Activated T-cell treated with anti-CD3 and anti-CD28 coated beads, Interleukin-2, amount 50 U/mL, for 72 hours (primary cell): ENCODE data around the gene TRMT1L. TPM values are rescaled to one million over a fixed set of nuclear protein-coding genes. Genes with fewer than 3 reads are reported as not detected.

Source experiments
- ATAC-seq, 2 donors: fragments of 150-1000 bp; cut with Tn5 transposase; replicated peaks in 1 of 2; 2 replicates each; pipeline ENCODE4 v1.10.0; 2021; ENCODE audit warnings: moderate library complexity in 2 of 2, mild to moderate bottlenecking in 1 of 2
- DNase-seq, 2 donors: peaks; one replicate each; pipeline ENCODE4 v3.0.0; 2021 to 2022; ENCODE audit warnings: mixed read lengths in 1 of 2
- H3K27ac Mint-ChIP-seq: one replicate; pipeline ENCODE4 v1.8.0; 2022; ENCODE audit warnings: mild to moderate bottlenecking, moderate library complexity, mixed read lengths
- H3K27me3 Mint-ChIP-seq: one replicate; pipeline ENCODE4 v1.8.0; 2022; ENCODE audit warnings: low read depth, mixed read lengths
- H3K36me3 Mint-ChIP-seq, 2 donors: one replicate each; pipeline ENCODE4 v1.8.0; 2022; ENCODE audit warnings: mixed read lengths in 2 of 2, mild to moderate bottlenecking in 1 of 2; ENCODE audit not compliant: insufficient read depth in 2 of 2
- H3K4me1 Mint-ChIP-seq: one replicate; pipeline ENCODE4 v1.8.0; 2022; ENCODE audit warnings: low read depth, mixed read lengths
- H3K4me3 Mint-ChIP-seq, 2 donors: one replicate each; pipeline ENCODE4 v1.8.0; 2022; ENCODE audit warnings: mild to moderate bottlenecking in 2 of 2, mixed read lengths in 2 of 2, moderate library complexity in 2 of 2
- H3K9me3 Mint-ChIP-seq, 2 donors: one replicate each; pipeline ENCODE4 v1.8.0; 2022; ENCODE audit warnings: mixed read lengths in 2 of 2
- total RNA-seq, 2 donors: library from RNA; stranded (reverse); gene quantifications; one replicate each; pipeline ENCODE4 v1.2.3, GENCODE V29; 2022

Gene TRMT1L
- total RNA-seq, 2 donors from 2014 or later: 19.7 to 26.3 TPM

DNA sequence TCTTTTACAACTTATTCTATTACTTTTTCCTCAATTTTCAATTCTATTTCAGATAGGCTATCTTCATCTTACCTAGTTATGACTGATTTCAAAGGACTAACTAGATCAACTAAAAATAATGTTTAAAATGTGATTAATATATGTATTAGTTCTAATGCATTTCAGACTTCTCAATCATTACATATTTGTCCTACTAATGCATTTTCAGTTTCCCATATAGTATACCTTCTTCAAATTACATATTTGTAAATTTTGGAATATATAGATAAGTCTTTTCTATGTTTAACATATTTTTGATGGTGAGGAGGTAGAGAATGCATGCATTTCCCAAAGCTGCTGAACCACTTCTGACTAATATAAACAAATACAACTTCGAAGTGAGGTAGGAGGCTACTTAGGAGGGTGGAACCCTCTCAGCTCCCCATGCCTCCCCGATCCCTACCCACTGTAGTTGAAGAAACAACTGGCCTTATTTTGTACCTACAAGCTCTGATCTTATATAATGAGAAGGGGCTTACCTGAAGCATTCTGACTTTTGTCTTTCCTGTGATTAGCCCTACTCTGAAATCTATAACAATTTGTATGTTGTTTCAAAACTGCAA, 1.7 kb downstream of the TRMT1L start:
- H3K9me3 Mint-ChIP-seq: no peaks in the 10 kb centered on the region
- H3K27ac Mint-ChIP-seq: peak overlapping the region; percentile 95
- H3K4me1 Mint-ChIP-seq: peaks cover 53% of the 10 kb centered on the region
- ATAC-seq: no peak
- DNase-seq: no peak
- H3K27me3 Mint-ChIP-seq: no peaks in the 10 kb centered on the region
- H3K4me3 Mint-ChIP-seq: peak overlapping the region; percentile 98 to 100
- peaks cover 3 to 5% of the 10 kb centered on the region in 2 donors for H3K36me3 Mint-ChIP-seq

DNA sequence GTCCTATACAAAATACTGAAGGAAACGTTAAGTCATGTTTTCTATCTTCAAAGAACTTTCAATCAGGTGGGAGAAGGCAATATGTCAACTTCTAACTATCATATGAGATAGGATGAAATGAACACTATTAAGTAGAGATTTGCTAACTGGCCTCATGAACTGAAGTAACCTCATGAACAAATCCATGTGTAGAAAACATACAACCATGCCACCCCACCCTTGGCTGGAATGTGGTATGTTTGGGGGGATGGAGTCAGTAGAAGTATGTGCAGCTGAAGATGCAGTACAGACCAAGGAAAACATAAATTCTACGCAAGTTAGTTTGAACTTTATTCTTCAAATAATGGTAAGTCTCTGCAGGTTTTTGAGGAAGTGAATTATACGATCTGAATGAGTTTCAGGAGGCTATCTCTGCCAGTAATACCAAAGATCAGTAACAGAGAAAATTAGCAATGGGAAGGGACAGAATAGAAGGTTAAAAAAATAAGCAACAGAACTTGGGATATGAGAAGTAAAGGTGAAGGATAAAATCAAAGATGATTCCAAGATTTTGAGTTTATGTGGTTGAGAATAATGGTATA, 4.5 kb downstream of the TRMT1L start:
- Mint-ChIP-seq H3K4me3 (peak overlapping the region in 1 of 2 donors; percentile 19), H3K9me3 (no peaks in the 10 kb centered on the region), H3K27ac (peak overlapping the region; percentile 34), H3K27me3 (no peaks in the 10 kb centered on the region), H3K36me3 (peaks cover 8 to 21% of the 10 kb centered on the region in 2 donors), H3K4me1 (peaks cover 35% of the 10 kb centered on the region)
- ATAC-seq: no peak
- DNase-seq: no peak

DNA sequence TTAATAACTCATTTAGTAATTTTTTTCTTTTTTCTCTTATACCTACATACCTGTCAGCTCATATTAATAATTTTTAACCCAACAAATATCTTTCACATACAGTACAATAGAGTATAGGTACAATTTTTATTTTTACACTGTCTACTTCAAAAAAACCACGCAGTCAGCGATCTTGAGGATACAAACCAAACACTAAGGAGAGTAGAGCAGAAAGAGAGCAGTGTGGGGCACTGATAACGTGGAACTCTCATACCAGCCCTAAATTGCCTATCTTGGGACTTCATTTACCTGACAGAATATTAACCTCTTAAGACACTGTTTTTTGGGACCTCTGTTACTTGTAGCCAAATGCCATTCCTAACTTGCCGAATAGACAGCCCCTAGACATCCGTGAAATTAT, 5.5 kb downstream of the TRMT1L start:
- no peak for ATAC-seq
- Mint-ChIP-seq H3K36me3 (peaks cover 7 to 21% of the 10 kb centered on the region in 2 donors), H3K9me3 (no peaks in the 10 kb centered on the region), H3K4me3 (no peak overlapping the region), H3K27me3 (no peaks in the 10 kb centered on the region), H3K4me1 (peaks cover 35% of the 10 kb centered on the region), H3K27ac (no peak overlapping the region)
- no peak for DNase-seq

DNA sequence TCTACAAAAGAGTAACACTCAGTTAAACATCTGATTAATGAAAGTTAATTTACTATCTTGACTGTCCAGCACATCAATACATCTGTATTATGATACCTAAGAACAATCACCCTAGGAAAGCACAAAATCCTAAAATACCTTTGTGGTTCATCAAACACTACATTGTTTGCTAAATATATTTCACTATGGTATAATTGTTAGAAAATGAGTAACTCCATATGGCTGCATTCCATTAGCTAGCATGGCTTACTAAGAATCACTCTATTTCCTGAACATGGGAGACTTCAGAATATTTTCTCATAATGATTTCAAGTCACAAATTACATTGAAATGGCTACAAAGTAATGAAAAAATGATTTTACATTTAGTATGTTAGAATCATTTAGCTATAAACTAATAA, 12.5 kb downstream of the TRMT1L start:
- Mint-ChIP-seq H3K4me1 (no peaks in the 10 kb centered on the region), H3K36me3 (peaks cover 4 to 18% of the 10 kb centered on the region in 2 donors), H3K27me3 (no peaks in the 10 kb centered on the region), H3K27ac (no peak overlapping the region), H3K4me3 (no peak overlapping the region), H3K9me3 (no peaks in the 10 kb centered on the region)
- no peak for ATAC-seq
- no peak for DNase-seq

DNA sequence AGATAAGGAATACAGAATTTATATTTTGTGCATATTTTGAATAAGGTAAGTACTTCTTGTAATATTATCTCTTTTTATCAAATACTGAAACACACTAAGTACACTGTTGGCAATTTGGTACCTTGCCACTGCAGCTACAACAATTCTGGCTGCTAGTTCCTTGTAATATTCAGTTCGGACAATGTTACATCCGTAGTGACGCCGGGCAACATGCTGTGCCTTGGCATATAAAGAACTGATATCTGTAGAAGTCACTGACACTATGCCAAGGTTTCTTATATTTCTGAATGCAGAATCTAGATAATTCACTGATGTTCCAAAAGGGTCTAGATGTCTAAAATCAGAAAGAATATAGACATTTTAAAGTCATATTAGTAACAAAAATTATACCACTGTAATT, 17.5 kb downstream of the TRMT1L start:
- H3K4me3 Mint-ChIP-seq: no peak overlapping the region
- no peaks in the 10 kb centered on the region for H3K27me3 Mint-ChIP-seq
- DNase-seq (no peak), ATAC-seq (no peak)
- no peaks in the 10 kb centered on the region for H3K4me1 Mint-ChIP-seq
- H3K9me3 Mint-ChIP-seq: no peaks in the 10 kb centered on the region
- peaks cover 0 to 13% of the 10 kb centered on the region in 2 donors for H3K36me3 Mint-ChIP-seq
- no peak overlapping the region for H3K27ac Mint-ChIP-seq

DNA sequence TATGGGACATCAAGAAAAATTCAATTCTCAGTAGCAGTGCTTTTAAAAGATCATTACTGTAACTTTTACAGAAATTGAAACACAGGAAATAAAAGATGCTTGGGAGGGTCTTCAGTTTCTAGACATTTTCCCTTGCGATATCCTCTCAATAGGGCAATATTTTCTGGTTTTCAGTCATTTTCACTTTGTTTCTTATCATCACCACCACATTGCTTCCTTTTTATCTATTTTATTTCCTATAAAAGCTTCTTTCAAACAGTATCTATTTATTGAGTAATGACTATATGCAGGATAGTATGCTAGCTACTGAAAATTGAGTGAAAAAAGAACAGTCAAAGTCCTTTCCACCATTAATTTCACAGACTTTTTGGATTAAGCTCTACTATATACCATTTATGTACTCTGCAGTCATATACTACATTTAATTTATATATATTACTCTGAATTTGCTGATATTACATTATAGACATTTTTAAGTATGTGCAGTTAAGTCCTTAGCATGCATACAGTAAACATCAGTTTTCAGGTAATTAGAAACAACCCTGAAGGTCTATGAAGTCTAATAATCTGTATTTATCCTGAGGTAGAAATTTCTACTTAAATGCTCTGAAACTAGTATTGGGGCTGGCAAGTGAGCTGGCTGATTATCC, 18.7 kb downstream of the TRMT1L start:
- H3K27ac Mint-ChIP-seq: no peak overlapping the region
- H3K9me3 Mint-ChIP-seq: no peaks in the 10 kb centered on the region
- peaks cover 0 to 20% of the 10 kb centered on the region in 2 donors for H3K36me3 Mint-ChIP-seq
- ATAC-seq (no peak), DNase-seq (no peak)
- H3K4me3 Mint-ChIP-seq: no peak overlapping the region
- H3K27me3 Mint-ChIP-seq: no peaks in the 10 kb centered on the region
- no peaks in the 10 kb centered on the region for H3K4me1 Mint-ChIP-seq

DNA sequence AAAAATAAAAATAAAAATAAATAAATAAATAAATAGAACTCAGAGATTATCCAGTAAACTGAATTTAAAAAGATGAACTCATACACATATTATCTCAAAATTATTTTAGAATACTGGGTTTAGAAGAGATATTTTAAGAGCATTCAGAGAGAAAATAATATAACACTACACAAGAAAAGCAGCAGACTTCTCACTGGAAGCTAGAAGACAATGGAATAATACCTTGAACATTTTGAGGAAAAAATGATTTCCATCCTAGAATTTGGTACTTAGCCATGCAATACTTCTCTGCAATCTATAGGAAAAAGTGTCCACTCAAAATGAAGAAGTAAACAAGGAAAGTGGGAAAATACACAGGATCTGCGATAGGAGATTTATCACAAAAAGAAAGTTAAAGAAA, 24.2 kb downstream of the TRMT1L start:
- no peak for DNase-seq
- peaks cover 6 to 29% of the 10 kb centered on the region in 2 donors for H3K36me3 Mint-ChIP-seq
- no peak for ATAC-seq
- no peaks in the 10 kb centered on the region for H3K9me3 Mint-ChIP-seq
- no peak overlapping the region for H3K4me3 Mint-ChIP-seq
- no peaks in the 10 kb centered on the region for H3K27me3 Mint-ChIP-seq
- no peak overlapping the region for H3K27ac Mint-ChIP-seq
- no peaks in the 10 kb centered on the region for H3K4me1 Mint-ChIP-seq

DNA sequence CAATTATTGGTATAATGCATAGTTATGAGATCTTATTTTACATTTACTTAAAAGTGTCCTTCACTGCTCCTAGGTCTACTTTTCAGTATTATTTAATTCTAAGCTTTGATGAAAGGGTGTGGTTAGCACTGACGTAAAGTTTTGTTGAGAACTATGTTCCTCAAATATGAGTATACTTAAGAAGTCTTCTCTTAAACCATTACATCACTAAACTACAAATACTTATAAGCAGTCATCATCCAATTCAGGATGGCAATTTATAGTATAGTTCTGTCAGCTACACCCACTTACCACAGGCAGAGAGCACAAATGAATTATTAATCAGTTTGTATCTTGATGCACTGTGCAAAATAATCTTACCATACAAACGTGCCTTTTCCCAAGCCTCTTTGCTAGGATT, 27.0 kb downstream of the TRMT1L start:
- no peak for ATAC-seq
- H3K4me3 Mint-ChIP-seq: no peak overlapping the region

DNA sequence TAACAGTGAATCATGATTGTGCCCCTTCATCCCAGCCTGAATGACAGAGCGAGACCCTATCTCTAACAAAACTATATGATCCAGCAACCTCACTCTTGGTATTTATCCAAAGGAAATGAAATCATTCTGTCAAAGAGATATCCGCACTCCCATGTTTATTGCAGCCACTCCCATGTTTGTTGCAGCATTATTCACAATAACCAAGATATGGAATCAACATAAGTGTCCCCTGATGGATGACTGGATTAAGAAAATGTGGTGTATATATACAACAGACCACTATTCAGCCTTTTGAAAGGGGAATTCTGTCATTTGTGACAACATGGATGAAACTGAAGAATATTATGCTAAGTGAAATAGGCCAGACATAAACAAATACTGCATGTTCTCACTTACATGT, 44.4 kb downstream of the TRMT1L start:
- H3K4me3 Mint-ChIP-seq: no peak overlapping the region
- no peaks in the 10 kb centered on the region for H3K4me1 Mint-ChIP-seq
- H3K9me3 Mint-ChIP-seq: peaks cover 7 to 9% of the 10 kb centered on the region in 2 donors
- H3K27ac Mint-ChIP-seq: no peak overlapping the region
- ATAC-seq (no peak), DNase-seq (no peak)
- H3K27me3 Mint-ChIP-seq: no peaks in the 10 kb centered on the region
- H3K36me3 Mint-ChIP-seq: peaks cover 5 to 8% of the 10 kb centered on the region in 2 donors

More for the DNA sequence above, 27.0 kb downstream of the TRMT1L start:
- peaks cover 6 to 25% of the 10 kb centered on the region in 2 donors for H3K36me3 Mint-ChIP-seq
- H3K9me3 Mint-ChIP-seq: no peaks in the 10 kb centered on the region
- H3K27ac Mint-ChIP-seq: no peak overlapping the region
- no peaks in the 10 kb centered on the region for H3K27me3 Mint-ChIP-seq
- no peaks in the 10 kb centered on the region for H3K4me1 Mint-ChIP-seq
- DNase-seq: no peak

DNA sequence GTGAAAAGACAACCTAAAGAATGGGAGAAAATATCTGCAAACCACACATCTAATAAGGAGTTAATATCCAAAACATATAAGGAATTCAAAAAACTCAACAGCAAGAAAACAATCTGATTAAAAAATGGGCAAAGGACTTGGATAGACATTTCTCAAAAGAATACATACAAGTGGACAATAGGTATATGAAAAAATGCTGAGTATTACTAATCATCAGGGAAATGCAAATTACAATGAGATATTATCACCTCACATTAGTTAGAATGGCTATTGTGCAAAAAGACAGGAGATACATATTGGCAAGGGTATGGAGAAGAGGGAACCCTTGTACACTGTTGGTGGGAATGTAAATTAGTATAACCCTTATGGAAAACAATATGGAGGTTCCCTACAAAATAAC, 44.9 kb downstream of the TRMT1L start:
- ATAC-seq (no peak), DNase-seq (no peak)
- Mint-ChIP-seq H3K9me3 (peaks cover 7 to 9% of the 10 kb centered on the region in 2 donors), H3K36me3 (peaks cover 5 to 8% of the 10 kb centered on the region in 2 donors), H3K4me1 (no peaks in the 10 kb centered on the region), H3K4me3 (no peak overlapping the region), H3K27ac (no peak overlapping the region), H3K27me3 (no peaks in the 10 kb centered on the region)

DNA sequence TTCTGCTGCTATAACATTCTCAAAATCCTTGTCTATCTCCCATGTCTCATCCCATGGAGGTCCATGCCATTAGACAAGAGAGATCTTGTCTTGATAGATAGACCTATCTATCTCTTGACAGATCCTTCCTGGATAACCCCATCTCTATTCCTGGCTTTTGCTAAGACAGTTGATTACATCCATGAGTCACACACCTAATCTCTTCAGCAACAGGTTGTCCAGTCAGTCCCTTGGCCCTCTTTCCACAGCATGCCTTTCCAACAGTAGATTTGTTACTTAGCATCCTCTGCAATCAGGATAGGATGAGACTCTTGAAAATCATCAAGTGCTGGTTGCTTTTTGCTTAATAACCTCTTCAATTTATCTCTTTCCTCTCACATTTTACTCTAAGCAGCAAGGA, 46.6 kb downstream of the TRMT1L start:
- Mint-ChIP-seq H3K27ac (no peak overlapping the region), H3K27me3 (no peaks in the 10 kb centered on the region), H3K4me1 (no peaks in the 10 kb centered on the region), H3K36me3 (peaks cover 9% of the 10 kb centered on the region in 2 donors), H3K9me3 (peaks cover 9 to 13% of the 10 kb centered on the region in 2 donors), H3K4me3 (no peak overlapping the region)
- ATAC-seq (no peak), DNase-seq (no peak)

DNA sequence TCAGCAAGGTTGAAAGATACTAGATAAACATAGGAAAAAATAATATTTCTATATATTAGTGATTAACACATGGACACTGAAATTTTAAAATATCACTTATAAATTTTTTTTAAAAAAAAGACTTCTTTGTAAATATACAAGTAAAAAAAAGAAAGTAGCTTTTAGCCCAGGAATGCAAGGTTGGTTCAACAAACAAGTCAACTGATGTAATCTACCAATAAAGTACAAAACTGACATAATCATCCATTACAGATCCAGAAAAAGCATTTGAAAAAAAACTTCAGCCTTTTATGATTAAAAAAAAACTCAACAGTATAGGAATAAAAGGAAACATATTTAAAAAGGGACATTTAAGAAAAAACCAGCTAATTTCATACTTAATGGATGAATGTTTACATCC, 48.4 kb downstream of the TRMT1L start:
- Mint-ChIP-seq H3K9me3 (peaks cover 9 to 13% of the 10 kb centered on the region in 2 donors), H3K36me3 (peaks cover 9% of the 10 kb centered on the region in 2 donors), H3K4me3 (no peak overlapping the region), H3K27me3 (no peaks in the 10 kb centered on the region), H3K27ac (no peak overlapping the region), H3K4me1 (no peaks in the 10 kb centered on the region)
- DNase-seq (no peak), ATAC-seq (no peak)

DNA sequence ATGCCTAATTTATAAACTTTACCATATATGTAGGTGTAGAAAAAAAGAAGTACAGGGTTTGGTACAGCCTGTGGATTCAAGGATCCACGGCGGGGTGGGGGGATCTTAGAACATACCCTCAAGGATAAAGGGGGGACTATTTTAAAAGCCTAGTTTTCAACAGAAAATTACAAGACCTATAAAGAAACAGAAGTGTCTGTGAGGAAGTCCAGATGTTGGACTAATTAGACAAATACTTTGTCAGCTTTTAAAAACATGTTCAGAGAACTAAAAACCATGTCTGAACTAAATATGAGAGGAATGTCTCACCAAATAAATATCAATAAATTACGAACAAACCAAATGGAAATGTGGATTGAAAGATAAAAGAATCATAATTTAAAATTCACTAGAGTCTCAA, 51.6 kb downstream of the TRMT1L start:
- ATAC-seq (no peak), DNase-seq (no peak)
- Mint-ChIP-seq H3K4me1 (no peaks in the 10 kb centered on the region), H3K9me3 (peaks cover 9 to 10% of the 10 kb centered on the region in 2 donors), H3K4me3 (no peak overlapping the region), H3K36me3 (peaks cover 6 to 20% of the 10 kb centered on the region in 2 donors), H3K27ac (no peak overlapping the region), H3K27me3 (no peaks in the 10 kb centered on the region)
